ENCODE measurements around the gene MAN1B1.

DNA sequence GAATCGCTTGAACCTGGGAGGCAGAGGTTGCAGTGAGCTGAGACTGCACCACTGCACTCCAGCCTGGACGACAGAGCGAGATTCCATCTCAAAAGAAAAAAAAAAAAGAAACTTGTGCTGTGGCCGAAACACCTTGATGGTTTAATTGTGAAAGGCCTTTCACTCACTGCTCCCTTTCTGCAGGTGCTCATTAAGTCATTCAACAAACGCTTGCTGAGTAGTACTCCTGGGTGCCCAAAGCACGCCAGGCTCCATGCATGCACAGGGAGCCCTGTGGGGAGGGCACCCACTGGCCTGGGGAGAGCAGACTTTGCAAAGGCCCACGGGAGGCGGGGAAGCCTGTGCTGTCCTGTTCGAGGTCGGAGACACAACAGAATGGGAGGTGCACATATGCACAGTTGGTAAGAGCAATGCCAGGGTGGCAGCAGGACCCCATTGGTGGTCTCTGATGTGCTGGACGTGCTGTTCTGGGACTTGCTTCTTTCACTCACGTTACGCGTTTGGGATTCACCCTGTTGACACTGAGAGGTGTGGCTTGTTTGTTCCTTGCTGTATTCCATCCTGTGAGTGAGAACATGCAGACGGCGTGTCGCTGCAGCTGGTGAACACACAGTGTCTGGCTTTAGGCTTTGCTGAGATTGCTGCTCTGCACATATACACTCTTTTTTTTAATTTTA lies 29.9 kb upstream of the MAN1B1 start:
- no peak for TF ChIP-seq POLR2A (IDR thresholded peaks at IDR 0.05; ENCODE audit: low read length)
- TF ChIP-seq, protein P1, sequence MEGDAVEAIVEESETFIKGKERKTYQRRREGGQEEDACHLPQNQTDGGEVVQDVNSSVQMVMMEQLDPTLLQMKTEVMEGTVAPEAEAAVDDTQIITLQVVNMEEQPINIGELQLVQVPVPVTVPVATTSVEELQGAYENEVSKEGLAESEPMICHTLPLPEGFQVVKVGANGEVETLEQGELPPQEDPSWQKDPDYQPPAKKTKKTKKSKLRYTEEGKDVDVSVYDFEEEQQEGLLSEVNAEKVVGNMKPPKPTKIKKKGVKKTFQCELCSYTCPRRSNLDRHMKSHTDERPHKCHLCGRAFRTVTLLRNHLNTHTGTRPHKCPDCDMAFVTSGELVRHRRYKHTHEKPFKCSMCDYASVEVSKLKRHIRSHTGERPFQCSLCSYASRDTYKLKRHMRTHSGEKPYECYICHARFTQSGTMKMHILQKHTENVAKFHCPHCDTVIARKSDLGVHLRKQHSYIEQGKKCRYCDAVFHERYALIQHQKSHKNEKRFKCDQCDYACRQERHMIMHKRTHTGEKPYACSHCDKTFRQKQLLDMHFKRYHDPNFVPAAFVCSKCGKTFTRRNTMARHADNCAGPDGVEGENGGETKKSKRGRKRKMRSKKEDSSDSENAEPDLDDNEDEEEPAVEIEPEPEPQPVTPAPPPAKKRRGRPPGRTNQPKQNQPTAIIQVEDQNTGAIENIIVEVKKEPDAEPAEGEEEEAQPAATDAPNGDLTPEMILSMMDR (IDR thresholded peaks at IDR 0.05): no peak
- no peak for TF ChIP-seq MAFK (IDR thresholded peaks at IDR 0.05; ENCODE audit: partially characterized antibody)
- TF ChIP-seq, protein P2, sequence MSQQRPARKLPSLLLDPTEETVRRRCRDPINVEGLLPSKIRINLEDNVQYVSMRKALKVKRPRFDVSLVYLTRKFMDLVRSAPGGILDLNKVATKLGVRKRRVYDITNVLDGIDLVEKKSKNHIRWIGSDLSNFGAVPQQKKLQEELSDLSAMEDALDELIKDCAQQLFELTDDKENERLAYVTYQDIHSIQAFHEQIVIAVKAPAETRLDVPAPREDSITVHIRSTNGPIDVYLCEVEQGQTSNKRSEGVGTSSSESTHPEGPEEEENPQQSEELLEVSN (IDR thresholded peaks at IDR 0.05; ENCODE audit: borderline replicate concordance, low read depth): no peak
- TF ChIP-seq EP300 (IDR thresholded peaks at IDR 0.05): no peak
- no peak for TF ChIP-seq MYC (IDR thresholded peaks at IDR 0.05; ENCODE audit: borderline replicate concordance, low read length)
- no peak for TF ChIP-seq RNF2 (IDR thresholded peaks at IDR 0.05; ENCODE audit: borderline replicate concordance, low read depth)
- no peak for TF ChIP-seq KDM5A (IDR thresholded peaks at IDR 0.05)
- TF ChIP-seq, protein P3, sequence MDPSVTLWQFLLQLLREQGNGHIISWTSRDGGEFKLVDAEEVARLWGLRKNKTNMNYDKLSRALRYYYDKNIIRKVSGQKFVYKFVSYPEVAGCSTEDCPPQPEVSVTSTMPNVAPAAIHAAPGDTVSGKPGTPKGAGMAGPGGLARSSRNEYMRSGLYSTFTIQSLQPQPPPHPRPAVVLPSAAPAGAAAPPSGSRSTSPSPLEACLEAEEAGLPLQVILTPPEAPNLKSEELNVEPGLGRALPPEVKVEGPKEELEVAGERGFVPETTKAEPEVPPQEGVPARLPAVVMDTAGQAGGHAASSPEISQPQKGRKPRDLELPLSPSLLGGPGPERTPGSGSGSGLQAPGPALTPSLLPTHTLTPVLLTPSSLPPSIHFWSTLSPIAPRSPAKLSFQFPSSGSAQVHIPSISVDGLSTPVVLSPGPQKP (IDR thresholded peaks at IDR 0.05; ENCODE audit: low read depth, low read length): no peak
- TF ChIP-seq, protein P4, sequence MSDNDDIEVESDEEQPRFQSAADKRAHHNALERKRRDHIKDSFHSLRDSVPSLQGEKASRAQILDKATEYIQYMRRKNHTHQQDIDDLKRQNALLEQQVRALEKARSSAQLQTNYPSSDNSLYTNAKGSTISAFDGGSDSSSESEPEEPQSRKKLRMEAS (IDR thresholded peaks at IDR 0.05): 0 out of 2 replicates have a peak, but pooled peaks have one; percentile 31
